Trophoblast cell (in vitro differentiated cells and primary cell): ENCODE results near the gene IGFN1.
A peak's percentile ranks its signal among the peaks of the same experiment; 100 is the strongest.

Experiments used
- DNase-seq, 2 donors: peaks; one replicate each; pipeline ENCODE4 v3.0.0-alpha.2; 2016
- H2AFZ ChIP-seq: 2 replicates; pipeline ENCODE4 v1.6.1; 2013; ENCODE audit warnings: low read length, moderate library complexity, mild to moderate bottlenecking; ENCODE audit not compliant: insufficient read depth, poor library complexity
- H2AK5ac ChIP-seq: 2 replicates; pipeline ENCODE4 v1.6.1; 2013; ENCODE audit warnings: mild to moderate bottlenecking, low read length
- H2BK120ac ChIP-seq: 2 replicates; pipeline ENCODE4 v1.6.1; 2013; ENCODE audit warnings: low read length, mild to moderate bottlenecking, moderate library complexity; ENCODE audit not compliant: insufficient read depth, poor library complexity
- H2BK12ac ChIP-seq: 2 replicates; pipeline ENCODE4 v1.6.1; 2013; ENCODE audit warnings: mild to moderate bottlenecking, low read length, moderate library complexity
- H2BK5ac ChIP-seq: 2 replicates; pipeline ENCODE4 v1.6.1; 2013; ENCODE audit warnings: low read length, low read depth, moderate library complexity, mild to moderate bottlenecking; ENCODE audit not compliant: poor library complexity
- H3K14ac ChIP-seq: 2 replicates; pipeline ENCODE4 v1.6.1; 2013; ENCODE audit warnings: mild to moderate bottlenecking, low read length
- H3K18ac ChIP-seq: 2 replicates; pipeline ENCODE4 v1.6.1; 2013; ENCODE audit warnings: mild to moderate bottlenecking, low read length
- H3K23ac ChIP-seq: 2 replicates; pipeline ENCODE4 v1.6.1; 2013; ENCODE audit warnings: low read length
- H3K27ac ChIP-seq: 2 replicates; pipeline ENCODE4 v1.5.1; 2013; ENCODE audit warnings: low read depth, mild to moderate bottlenecking, inconsistent platforms, low read length, moderate library complexity
- H3K27me3 ChIP-seq: 2 replicates; pipeline ENCODE4 v1.6.1; 2013; ENCODE audit warnings: inconsistent platforms, mild to moderate bottlenecking, low read length, moderate library complexity; ENCODE audit not compliant: insufficient read depth
- H3K36me3 ChIP-seq, 2 experiments: 1 replicate in 1 of 2; 2 replicates in 1 of 2; pipeline ENCODE4 v1.6.1; 2013; ENCODE audit warnings: low read length in 2 of 2, mild to moderate bottlenecking in 2 of 2, moderate library complexity in 1 of 2; ENCODE audit not compliant: insufficient read depth in 2 of 2, control insufficient read depth in 1 of 2
- H3K4ac ChIP-seq: 2 replicates; pipeline ENCODE4 v1.6.1; 2013; ENCODE audit warnings: low read depth, mild to moderate bottlenecking, low read length, moderate library complexity
- H3K4me1 ChIP-seq, 2 experiments: 1 replicate in 1 of 2; 2 replicates in 1 of 2; pipeline ENCODE4 v1.6.1; 2013; ENCODE audit warnings: low read length in 2 of 2, mild to moderate bottlenecking in 2 of 2, moderate library complexity in 1 of 2; ENCODE audit not compliant: insufficient read depth in 2 of 2, control insufficient read depth in 1 of 2
- H3K4me2 ChIP-seq: 2 replicates; pipeline ENCODE4 v1.6.1; 2013; ENCODE audit warnings: inconsistent platforms, mild to moderate bottlenecking, low read length, moderate library complexity
- H3K4me3 ChIP-seq: 2 replicates; pipeline ENCODE4 v1.5.1; 2013; ENCODE audit warnings: mild to moderate bottlenecking, low read depth, low read length, inconsistent platforms
- H3K79me1 ChIP-seq: one replicate; pipeline ENCODE4 v1.6.1; 2013; ENCODE audit warnings: low read length
- H3K79me2 ChIP-seq: 2 replicates; pipeline ENCODE4 v1.6.1; 2013; ENCODE audit warnings: low read length, mild to moderate bottlenecking; ENCODE audit not compliant: control insufficient read depth, insufficient read depth, poor library complexity
- H3K9ac ChIP-seq: 2 replicates; pipeline ENCODE4 v1.6.1; 2013; ENCODE audit warnings: mild to moderate bottlenecking, low read length
- H3K9me3 ChIP-seq: 2 replicates; pipeline ENCODE4 v1.6.1; 2013; ENCODE audit warnings: low read depth, mild to moderate bottlenecking, control low read depth, inconsistent platforms, low read length; ENCODE audit not compliant: insufficient read depth
- H4K12ac ChIP-seq: 2 replicates; pipeline ENCODE4 v1.6.1; 2013; ENCODE audit warnings: low read depth, mild to moderate bottlenecking, low read length, moderate library complexity
- H4K8ac ChIP-seq: 2 replicates; pipeline ENCODE4 v1.6.1; 2013; ENCODE audit warnings: low read depth, mild to moderate bottlenecking, low read length, moderate library complexity
- H4K91ac ChIP-seq: one replicate; pipeline ENCODE4 v1.6.1; 2013; ENCODE audit warnings: low read depth, mild to moderate bottlenecking, low read length, moderate library complexity
- WGBS: extraction: QIAGEN DNeasy Blood & Tissue Kit; methylation state at CpG from one replicate; pipeline ENCODE4 v1.1.7; 2013; ENCODE audit warnings: missing lambda C conversion rate; ENCODE audit not compliant: insufficient read length, insufficient coverage; ENCODE audit errors: extremely low coverage; 5-methylcytosine and 5-hydroxymethylcytosine counted together

The IGFN1 gene

GRCh38 chr1:201253411-201253810 is 62.8 kb downstream of the IGFN1 start:
- no CpG with 5 or more reads among the region's 10 CpGs for WGBS
- H4K12ac ChIP-seq, result no peak overlapping the region
- no peak overlapping the region for H2AFZ ChIP-seq
- no peaks in the 10 kb centered on the region for H3K79me2 ChIP-seq
- no peak overlapping the region for H2BK5ac ChIP-seq
- no peak overlapping the region for H2AK5ac ChIP-seq
- DNase-seq, result peak in 1 of 2 donors; percentile 31
- no peak overlapping the region for H3K4me2 ChIP-seq
- peak overlapping the region; percentile 21 for H3K9ac ChIP-seq
- H4K8ac ChIP-seq, result no peak overlapping the region
- H3K4me3 ChIP-seq, result no peak overlapping the region
- H3K4me1 ChIP-seq, result peaks cover 2 to 4% of the 10 kb centered on the region in 2 experiments
- no peak overlapping the region for H3K18ac ChIP-seq
- no peaks in the 10 kb centered on the region for H3K27me3 ChIP-seq
- no peak overlapping the region for H2BK12ac ChIP-seq
- H3K79me1 ChIP-seq, result no peaks in the 10 kb centered on the region
- no peak overlapping the region for H2BK120ac ChIP-seq
- H3K36me3 ChIP-seq, result no peaks in the 10 kb centered on the region
- no peak overlapping the region for H4K91ac ChIP-seq
- H3K9me3 ChIP-seq, result peaks cover 6% of the 10 kb centered on the region
- H3K23ac ChIP-seq, result no peak overlapping the region
- H3K14ac ChIP-seq, result no peak overlapping the region
- H3K27ac ChIP-seq, result no peak overlapping the region
- no peak overlapping the region for H3K4ac ChIP-seq

GRCh38 chr1:201253906-201254624 is 63.4 kb downstream of the IGFN1 start:
- Histone ChIP-seq H3K27me3 (no peaks in the 10 kb centered on the region), H3K36me3 (no peaks in the 10 kb centered on the region), H4K12ac (no peak overlapping the region), H3K79me2 (no peaks in the 10 kb centered on the region), H3K23ac (no peak overlapping the region), H2BK12ac (no peak overlapping the region), H2BK5ac (no peak overlapping the region), H3K27ac (no peak overlapping the region), H2AK5ac (no peak overlapping the region), H3K79me1 (no peaks in the 10 kb centered on the region), H3K4ac (no peak overlapping the region), H2BK120ac (no peak overlapping the region), H4K8ac (no peak overlapping the region), H3K9me3 (peaks cover 9% of the 10 kb centered on the region), H3K18ac (no peak overlapping the region), H3K9ac (no peak overlapping the region), H3K4me2 (no peak overlapping the region), H3K14ac (no peak overlapping the region), H3K4me1 (peaks cover 2 to 4% of the 10 kb centered on the region in 2 experiments), H3K4me3 (no peak overlapping the region), H2AFZ (no peak overlapping the region), H4K91ac (no peak overlapping the region)
- DNase-seq, result peak in 1 of 2 donors; percentile 45
- no CpG with 5 or more reads among the region's 9 CpGs for WGBS

- H2AK5ac ChIP-seq, result no peak overlapping the region
- no peak overlapping the region for H3K9ac ChIP-seq
- DNase-seq, result peak; percentile 68 to 82
- no peak overlapping the region for H3K4me2 ChIP-seq
- no peak overlapping the region for H3K4me3 ChIP-seq
- no peak overlapping the region for H2BK5ac ChIP-seq
- no peak overlapping the region for H3K18ac ChIP-seq
- H3K79me1 ChIP-seq, result peaks cover 2% of the 10 kb centered on the region
- H2BK12ac ChIP-seq, result no peak overlapping the region
- no peak overlapping the region for H3K4ac ChIP-seq
- no peaks in the 10 kb centered on the region for H3K79me2 ChIP-seq
- H3K4me1 ChIP-seq, result peaks cover 8 to 9% of the 10 kb centered on the region in 2 experiments
- H3K27ac ChIP-seq, result no peak overlapping the region
- peaks cover 9% of the 10 kb centered on the region for H3K9me3 ChIP-seq
- no peaks in the 10 kb centered on the region for H3K27me3 ChIP-seq
- no peak overlapping the region for H2BK120ac ChIP-seq
- no peak overlapping the region for H4K8ac ChIP-seq
- H4K91ac ChIP-seq, result no peak overlapping the region
- H4K12ac ChIP-seq, result no peak overlapping the region
- no peak overlapping the region for H3K14ac ChIP-seq
- no CpG with 5 or more reads among the region's 24 CpGs for WGBS
- H3K36me3 ChIP-seq, result no peaks in the 10 kb centered on the region
- no peak overlapping the region for H2AFZ ChIP-seq
- H3K23ac ChIP-seq, result no peak overlapping the region
Measured at GRCh38 chr1:201254625-201255478, 64.2 kb downstream of the IGFN1 start.

- Histone ChIP-seq H4K8ac (no peak overlapping the region), H2AK5ac (no peak overlapping the region), H2BK5ac (no peak overlapping the region), H3K27ac (no peak overlapping the region), H3K79me1 (peaks cover 2% of the 10 kb centered on the region), H2BK120ac (no peak overlapping the region), H3K4me3 (no peak overlapping the region), H3K4me1 (peaks cover 11 to 13% of the 10 kb centered on the region in 2 experiments), H3K9ac (no peak overlapping the region), H4K91ac (no peak overlapping the region), H2AFZ (no peak overlapping the region), H3K27me3 (no peaks in the 10 kb centered on the region), H4K12ac (no peak overlapping the region), H3K9me3 (peaks cover 9% of the 10 kb centered on the region), H3K79me2 (no peaks in the 10 kb centered on the region), H3K4ac (no peak overlapping the region), H3K4me2 (no peak overlapping the region), H3K23ac (no peak overlapping the region), H3K36me3 (no peaks in the 10 kb centered on the region), H3K14ac (no peak overlapping the region), H2BK12ac (no peak overlapping the region), H3K18ac (no peak overlapping the region)
- DNase-seq, result no peak
- 100% methylated on average over 4 of the region's 17 CpGs for WGBS
Measured at GRCh38 chr1:201255479-201256362, 65.1 kb downstream of the IGFN1 start.
